ENCODE measurements around the gene SLC35B3. TPM values are rescaled to one million over a fixed set of nuclear protein-coding genes. Genes with fewer than 3 reads are reported as not detected.
A peak's percentile ranks its signal among the peaks of the same experiment; 100 is the strongest.

The SLC35B3 gene
- total RNA-seq, 1 experiment from 2014 or later: 20.4 TPM

DNA sequence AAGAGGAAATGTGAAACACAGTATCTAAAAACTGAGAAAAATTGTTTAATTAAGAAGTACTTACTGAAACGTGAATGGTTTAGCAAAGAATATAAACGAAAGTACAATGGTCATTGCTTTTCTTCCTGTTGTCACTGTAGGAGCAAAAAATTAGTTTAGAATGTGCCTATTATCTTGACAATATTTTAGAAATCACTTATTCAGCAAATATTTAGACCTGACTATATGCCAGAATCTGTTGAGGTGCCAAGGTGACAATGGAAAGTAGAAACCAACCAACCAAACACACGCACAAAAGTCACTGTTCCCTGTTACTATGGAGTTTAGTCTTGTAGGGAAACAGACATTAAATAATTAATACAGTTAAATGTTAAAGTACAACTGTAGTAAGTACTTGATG, 20.5 kb downstream of the SLC35B3 start:
- no peak for DNase-seq (ENCODE audit: low read depth)

DNA sequence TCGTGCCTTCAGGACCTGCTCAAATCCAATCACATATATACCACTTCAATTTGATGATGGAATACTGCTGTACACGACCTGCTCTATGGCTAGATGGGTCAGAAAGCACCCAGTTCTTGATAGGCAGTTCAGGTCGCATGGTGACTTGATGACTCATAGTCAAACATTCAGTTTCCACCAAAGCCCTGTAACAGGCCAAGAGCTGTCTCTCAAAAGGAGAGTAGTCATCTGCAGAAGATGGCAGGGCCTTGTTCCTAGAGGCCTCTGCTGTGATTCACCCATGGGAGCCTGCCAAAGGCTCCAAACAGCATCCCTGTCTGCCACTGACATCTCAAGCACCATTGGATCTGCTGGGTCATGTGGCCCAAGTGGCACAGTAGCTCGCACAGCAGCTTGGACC, 29.4 kb downstream of the SLC35B3 start:
- DNase-seq (ENCODE audit: low read depth): peak; percentile 2

DNA sequence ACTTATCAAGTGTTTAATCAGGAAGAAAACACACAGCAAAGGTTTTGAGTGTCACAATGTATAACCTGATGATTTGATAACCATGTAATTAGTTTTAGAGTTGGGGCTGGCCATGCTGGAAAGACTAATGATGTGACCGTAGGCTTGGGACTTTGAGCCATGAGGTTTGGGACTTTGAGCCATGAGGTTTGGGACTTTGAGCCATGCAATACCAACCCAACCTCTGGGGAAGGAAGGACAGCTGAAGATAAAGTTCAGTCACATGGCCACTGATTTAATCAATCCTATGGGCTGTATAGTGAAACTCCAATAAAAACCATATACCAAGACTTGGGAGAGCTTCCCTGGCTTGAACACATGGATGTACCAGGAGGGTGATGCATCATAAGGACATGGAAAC, 32.8 kb downstream of the SLC35B3 start:
- no peak for DNase-seq (ENCODE audit: low read depth)

DNA sequence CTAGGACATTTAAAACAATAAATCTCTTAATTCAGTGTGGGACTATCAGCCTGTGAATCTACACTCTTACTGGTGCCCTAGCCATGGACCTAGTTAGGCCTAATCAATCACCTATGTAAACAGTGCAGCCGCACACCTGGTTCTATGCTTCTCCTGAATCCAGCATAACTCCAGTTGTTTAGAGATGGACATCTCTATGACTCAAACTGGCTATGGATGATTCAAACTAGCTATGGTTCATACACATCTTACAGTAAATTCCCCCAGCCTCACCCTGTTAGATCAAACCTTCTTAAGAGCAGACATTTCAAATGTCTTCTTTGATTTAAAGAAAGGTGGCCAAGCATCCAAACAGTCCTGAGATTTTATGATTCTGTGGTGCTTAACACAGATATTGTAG, 34.7 kb downstream of the SLC35B3 start:
- DNase-seq (ENCODE audit: low read depth): no peak

DNA sequence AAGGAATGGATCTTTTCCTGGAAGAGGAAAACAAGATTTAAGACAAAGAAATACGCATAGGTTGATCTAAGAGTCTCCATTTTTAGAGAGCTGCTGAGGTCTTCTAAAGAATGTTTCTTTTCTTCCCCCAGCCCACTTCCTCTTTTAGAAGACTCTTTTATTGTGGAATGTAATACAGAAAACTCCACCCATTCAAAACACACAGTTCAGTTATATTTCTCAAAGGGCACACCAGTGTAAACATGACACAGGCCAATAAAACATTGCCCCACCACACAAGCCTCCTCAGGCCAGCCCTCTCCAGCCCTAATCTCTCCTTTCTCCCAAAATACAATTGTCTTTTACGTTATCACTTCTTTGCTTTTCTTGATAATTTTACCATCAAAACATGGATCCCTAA, 42.8 kb downstream of the SLC35B3 start:
- no peak for DNase-seq (ENCODE audit: low read depth)

DNA sequence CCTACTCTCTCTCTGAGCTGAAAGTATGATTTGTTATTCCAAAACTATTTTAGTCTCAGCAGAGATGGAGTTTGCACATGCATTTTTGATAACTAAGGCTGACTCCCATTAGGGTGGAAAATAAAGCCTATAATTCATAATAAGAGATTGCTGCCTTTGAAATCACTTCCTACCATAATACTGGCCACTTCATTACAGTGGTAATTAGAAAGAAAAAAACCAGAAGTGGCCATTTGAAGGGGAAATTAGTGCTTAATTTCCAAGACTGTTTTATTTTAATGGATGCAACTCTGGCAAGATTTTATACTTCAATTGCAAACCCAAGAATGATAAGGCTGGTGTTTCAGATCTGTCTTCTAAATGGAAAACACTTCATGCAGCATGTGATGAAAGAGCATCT, 43.4 kb downstream of the SLC35B3 start:
- DNase-seq (ENCODE audit: low read depth): no peak

DNA sequence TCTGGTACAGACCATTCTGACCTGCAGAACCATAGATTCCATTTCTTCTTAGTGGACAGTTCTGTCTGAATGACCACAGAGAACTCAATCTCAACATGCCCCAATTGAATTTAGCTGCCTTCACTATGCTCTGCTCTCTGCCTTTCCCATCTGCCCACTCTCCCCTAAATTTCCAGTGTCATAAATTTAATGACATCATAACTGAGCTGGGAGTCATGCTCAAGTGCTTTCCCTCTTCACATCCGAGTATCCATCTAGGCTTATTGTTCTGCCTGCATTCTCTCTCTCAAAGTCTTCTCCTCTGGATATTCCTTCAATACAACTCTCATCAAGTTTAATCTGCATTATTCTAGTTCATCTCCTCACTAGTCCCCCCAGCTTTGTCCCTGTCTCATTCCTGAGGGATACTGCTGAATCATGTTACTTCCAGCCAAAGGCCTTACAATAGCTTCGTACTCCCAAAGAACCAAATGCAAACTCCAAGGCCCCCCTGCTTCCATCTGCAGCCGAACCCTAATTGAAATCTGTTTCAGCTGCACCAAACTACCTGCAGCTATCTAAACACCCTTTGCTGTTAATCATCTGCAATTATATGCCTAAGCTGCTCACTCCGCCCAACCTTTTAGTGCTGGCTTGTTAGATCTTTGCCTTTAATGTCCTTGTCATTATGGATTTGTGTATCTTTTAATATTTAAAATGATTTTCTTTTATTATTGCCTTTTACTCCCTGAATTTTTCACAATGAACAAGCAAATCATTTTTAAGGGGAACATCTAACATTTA, 46.1 kb downstream of the SLC35B3 start:
- DNase-seq (ENCODE audit: low read depth): no peak

DNA sequence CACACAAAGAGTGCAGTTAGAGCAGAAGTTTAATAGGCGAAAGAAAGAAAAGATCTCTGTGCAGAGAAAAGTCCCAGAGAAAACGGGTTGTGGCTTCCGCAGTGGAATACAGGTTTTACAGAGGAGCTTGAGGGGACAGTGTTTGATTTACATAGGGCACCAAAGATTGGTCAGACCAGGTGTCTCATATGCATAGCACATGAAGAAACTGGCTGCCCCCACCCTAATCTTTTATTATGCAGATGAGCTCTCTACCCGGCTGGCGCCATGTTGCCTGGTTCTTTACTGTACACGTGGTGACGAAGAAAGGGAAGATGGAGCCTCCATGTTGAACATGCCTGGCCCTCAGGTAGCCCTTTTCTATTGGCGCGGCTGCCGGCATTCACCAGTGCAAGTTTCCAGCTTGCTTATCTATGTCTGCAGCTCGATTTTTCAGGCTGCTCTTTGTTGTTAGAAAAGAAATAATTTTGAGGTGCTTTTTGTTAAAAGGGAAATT, 47.4 kb downstream of the SLC35B3 start:
- DNase-seq (ENCODE audit: low read depth): no peak

DNA sequence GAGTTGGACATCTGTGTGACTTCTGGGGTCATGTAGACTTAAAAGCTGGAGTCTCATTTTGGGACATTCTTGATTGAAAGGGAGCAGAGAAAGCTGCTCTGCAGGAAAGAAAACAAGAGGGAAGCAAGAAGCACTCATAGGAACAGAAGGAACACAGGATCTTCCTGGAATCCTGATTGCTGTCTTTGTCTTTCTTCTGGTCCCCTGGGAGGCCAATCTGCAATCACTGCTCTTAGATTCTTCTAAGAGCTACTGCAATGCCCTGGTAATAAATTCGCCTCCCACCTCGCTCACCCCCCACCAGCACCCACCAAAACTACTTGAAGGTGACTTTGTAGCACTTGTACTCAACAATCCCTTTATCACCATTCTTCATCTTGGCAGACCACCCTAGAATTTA, 51.8 kb downstream of the SLC35B3 start:
- DNase-seq (ENCODE audit: low read depth): no peak

DNA sequence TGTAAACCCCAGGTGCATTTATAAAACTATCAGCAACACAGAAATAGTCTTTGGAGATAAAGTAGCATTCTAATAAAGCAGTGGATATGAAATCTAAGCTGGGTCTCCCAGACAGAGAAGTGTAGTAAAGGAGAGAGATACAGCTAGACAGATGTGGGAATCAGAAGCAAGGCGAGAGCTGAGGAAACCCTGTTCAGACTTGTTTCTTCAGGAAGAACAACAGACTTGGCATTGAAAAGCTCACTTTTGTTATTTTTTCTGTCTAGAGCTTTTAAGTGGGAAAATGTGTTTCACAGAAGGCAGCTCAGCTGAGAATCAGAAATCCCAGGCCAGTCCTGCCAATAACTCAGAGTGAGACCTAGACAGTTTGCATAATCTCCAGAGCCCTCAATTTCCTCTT, 52.9 kb downstream of the SLC35B3 start:
- DNase-seq (ENCODE audit: low read depth): no peak

DNA sequence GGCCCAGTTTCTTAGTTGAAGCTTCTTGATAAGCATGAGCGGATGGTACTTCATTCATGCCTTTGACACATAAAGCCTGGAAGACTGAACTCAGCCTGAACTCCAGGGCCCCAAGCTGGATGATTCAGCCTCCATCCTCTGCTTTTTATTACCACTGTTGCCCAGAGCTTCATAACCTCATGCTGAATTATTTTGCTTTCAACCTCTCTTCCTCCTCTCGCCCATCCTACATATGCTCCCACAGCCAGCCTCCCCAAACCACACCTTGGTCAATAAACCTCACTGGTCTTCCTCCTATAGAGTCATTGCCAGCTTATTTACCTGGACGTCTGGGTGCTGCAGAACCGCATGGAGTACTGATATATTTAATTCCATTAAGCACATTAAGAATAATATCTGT, 59.4 kb downstream of the SLC35B3 start:
- no peak for DNase-seq (ENCODE audit: low read depth)
